CD4-positive, alpha-beta T cell (primary cell): Measurements from ENCODE around the gene PARVB. TPM values are rescaled to one million over a fixed set of nuclear protein-coding genes. Genes with fewer than 3 reads are reported as not detected.

Experiments used
- ATAC-seq: fragments of 200-7000 bp; cut with Tn5 transposase; one replicate; pipeline ENCODE4 v1.10.0; 2022; ENCODE audit warnings: mild to moderate bottlenecking; ENCODE audit not compliant: poor library complexity
- CTCF ChIA-PET: fragments of 350-600 bp; sonication (Branson Sonifier 250); formaldehyde crosslinking; loops from one replicate; lab custom pipeline; 2021; ENCODE audit warnings: antibody characterized with exemption, inconsistent platforms; lab: Charles Lee
- POLR2A ChIA-PET: fragments of 350-600 bp; sonication (Branson Sonifier 250); formaldehyde crosslinking; loops from one replicate; lab custom pipeline; 2021; ENCODE audit warnings: antibody characterized with exemption, inconsistent platforms; lab: Charles Lee
- DNase-seq, 14 experiments: peaks; one replicate each; pipeline ENCODE4 v3.0.0-alpha.2; 2013 to 2020; ENCODE audit warnings: mixed read lengths in 2 of 14
- H3K27ac ChIP-seq, 2 donors: one replicate each; pipeline versions ENCODE4 v1.5.1 to v1.7.0; 2013; ENCODE audit warnings: low read length in 2 of 2, low read depth in 1 of 2, mild to moderate bottlenecking in 1 of 2
- H3K27me3 ChIP-seq, 2 experiments: 1 replicate in 1 of 2; 2 replicates in 1 of 2; pipeline versions ENCODE4 v1.6.1 to v1.7.0; 2013; ENCODE audit warnings: low read length in 2 of 2, control low read depth in 1 of 2, mild to moderate bottlenecking in 1 of 2, moderate library complexity in 1 of 2; ENCODE audit not compliant: insufficient read depth in 2 of 2, control insufficient read depth in 1 of 2
- H3K36me3 ChIP-seq: one replicate; pipeline ENCODE4 v1.6.1; 2013; ENCODE audit warnings: low read length, control low read depth; ENCODE audit not compliant: insufficient read depth
- H3K4me1 ChIP-seq: one replicate; pipeline ENCODE4 v1.6.1; 2013; ENCODE audit warnings: low read length, control low read depth; ENCODE audit not compliant: insufficient read depth
- H3K4me3 ChIP-seq: one replicate; pipeline ENCODE4 v1.5.1; 2013; ENCODE audit warnings: mild to moderate bottlenecking, low read length, moderate library complexity
- H3K9me3 ChIP-seq, 2 experiments: 1 replicate in 1 of 2; 2 replicates in 1 of 2; pipeline versions ENCODE4 v1.6.1 to v1.7.0; 2013; ENCODE audit warnings: low read length in 2 of 2, mild to moderate bottlenecking in 2 of 2, control low read depth in 1 of 2, moderate library complexity in 1 of 2; ENCODE audit not compliant: control insufficient read depth in 1 of 2, insufficient read depth in 1 of 2
- H3K27ac Mint-ChIP-seq: one replicate; pipeline ENCODE4 v1.8.0; 2020; ENCODE audit warnings: mixed read lengths
- H3K27me3 Mint-ChIP-seq: one replicate; pipeline ENCODE4 v1.8.0; 2021; ENCODE audit warnings: mixed read lengths
- H3K36me3 Mint-ChIP-seq: one replicate; pipeline ENCODE4 v1.8.0; 2021; ENCODE audit warnings: low read depth, mixed read lengths
- H3K4me1 Mint-ChIP-seq: one replicate; pipeline ENCODE4 v1.8.0; 2021; ENCODE audit warnings: low read depth, mixed read lengths
- H3K4me3 Mint-ChIP-seq: one replicate; pipeline ENCODE4 v1.8.0; 2020; ENCODE audit warnings: mild to moderate bottlenecking, mixed read lengths
- H3K9me3 Mint-ChIP-seq: one replicate; pipeline ENCODE4 v1.8.0; 2020; ENCODE audit warnings: mixed read lengths
- CTCF ChIP-seq: fragments of 200-600 bp; IDR thresholded peaks from one replicate; pipeline ENCODE4 v1.8.0; 2022; ENCODE audit warnings: antibody characterized with exemption, mild to moderate bottlenecking
- intact Hi-C, 2 experiments: fragments of 100-400 bp; cut with DNase I in 1 of 2; cut with micrococcal nuclease in 1 of 2; formaldehyde crosslinking; loops; one replicate each; pipeline versions ENCODE4 v1.15.1 to v1.9.0; 2023 to 2025; cut with DNase I, micrococcal nuclease
- total RNA-seq, 174 experiments: library from RNA in 2 of 174; stranded (reverse) in 2 of 174; gene quantifications; one replicate each; pipeline ENCODE4 v1.2.3 and lab custom pipeline; 2021 to 2026

Gene PARVB
- total RNA-seq, 2 experiments from 2014 or later: 6.2 to 6.4 TPM

GRCh38 chr22:44159811-44160210, 135.7 kb downstream of the PARVB start:
- peaks cover 4% of the 10 kb centered on the region for H3K36me3 Mint-ChIP-seq
- H3K4me1 Mint-ChIP-seq: no peaks in the 10 kb centered on the region
- Histone ChIP-seq H3K36me3 (no peaks in the 10 kb centered on the region), H3K27ac (no peak overlapping the region), H3K9me3 (no peaks in the 10 kb centered on the region), H3K4me3 (no peak overlapping the region), H3K27me3 (no peaks in the 10 kb centered on the region), H3K4me1 (no peaks in the 10 kb centered on the region)
- DNase-seq: no peak
- H3K27me3 Mint-ChIP-seq: no peaks in the 10 kb centered on the region
- ChIA-PET CTCF (no interaction called here), POLR2A (no interaction called here)
- no peak overlapping the region for H3K4me3 Mint-ChIP-seq
- no peak overlapping the region for H3K27ac Mint-ChIP-seq
- ATAC-seq: no peak
- H3K9me3 Mint-ChIP-seq: no peaks in the 10 kb centered on the region
- intact Hi-C loops: no loop called here
- TF ChIP-seq CTCF: no peak

GRCh38 chr22:44160421-44160820, 136.3 kb downstream of the PARVB start:
- H3K4me1 ChIP-seq: no peaks in the 10 kb centered on the region
- H3K4me3 ChIP-seq: no peak overlapping the region
- no peaks in the 10 kb centered on the region for H3K9me3 Mint-ChIP-seq
- intact Hi-C loops: no loop called here
- H3K36me3 Mint-ChIP-seq: peaks cover 4% of the 10 kb centered on the region
- H3K27ac ChIP-seq: no peak overlapping the region
- no peaks in the 10 kb centered on the region for H3K27me3 ChIP-seq
- H3K4me1 Mint-ChIP-seq: no peaks in the 10 kb centered on the region
- no peaks in the 10 kb centered on the region for H3K9me3 ChIP-seq
- H3K27me3 Mint-ChIP-seq: no peaks in the 10 kb centered on the region
- no peak for TF ChIP-seq CTCF
- no peak overlapping the region for H3K27ac Mint-ChIP-seq
- POLR2A ChIA-PET: no interaction called here
- no peak overlapping the region for H3K4me3 Mint-ChIP-seq
- no peak for ATAC-seq
- H3K36me3 ChIP-seq: no peaks in the 10 kb centered on the region
- DNase-seq: no peak
- CTCF ChIA-PET: no interaction called here

- Histone ChIP-seq H3K27me3 (no peaks in the 10 kb centered on the region), H3K36me3 (no peaks in the 10 kb centered on the region), H3K4me1 (no peaks in the 10 kb centered on the region), H3K27ac (no peak overlapping the region), H3K4me3 (no peak overlapping the region), H3K9me3 (no peaks in the 10 kb centered on the region)
- intact Hi-C loops: no loop called here
- ATAC-seq (no peak), DNase-seq (no peak)
- Mint-ChIP-seq H3K9me3 (no peaks in the 10 kb centered on the region), H3K4me3 (no peak overlapping the region), H3K27me3 (no peaks in the 10 kb centered on the region), H3K36me3 (peaks cover 2% of the 10 kb centered on the region), H3K27ac (no peak overlapping the region), H3K4me1 (no peaks in the 10 kb centered on the region)
- CTCF ChIA-PET: no interaction called here
- no peak for TF ChIP-seq CTCF
- POLR2A ChIA-PET: no interaction called here
Measured at GRCh38 chr22:44161673-44162072, 137.6 kb downstream of the PARVB start.
